Calu3 (cell line): Measurements from ENCODE around the gene OCIAD2. TPM values are rescaled to one million over a fixed set of nuclear protein-coding genes. Genes with fewer than 3 reads are reported as not detected.
A peak's percentile ranks its signal among the peaks of the same experiment; 100 is the strongest.

ENCODE experiments used
- BruUV-seq: library from RNA; stranded (reverse); fragments of 400-500 nt; replicated peaks from 2 replicates; lab custom pipeline; 2021; lab: Mats Ljungman, UMichigan
- CTCF ChIA-PET: fragments of 300-600 bp; sonication (Branson Sonifier 250); formaldehyde crosslinking; loops from one replicate; lab custom pipeline; 2022; ENCODE audit warnings: antibody characterized with exemption; lab: Charles Lee
- DNase-seq: peaks from one replicate; pipeline ENCODE4 v3.0.0; 2022
- H3K27ac Mint-ChIP-seq: one replicate; pipeline ENCODE4 v1.8.0; 2022; ENCODE audit warnings: mixed read lengths; ENCODE audit not compliant: unreplicated experiment
- H3K27me3 Mint-ChIP-seq: one replicate; pipeline ENCODE4 v1.8.0; 2022; ENCODE audit warnings: mixed read lengths; ENCODE audit not compliant: unreplicated experiment
- H3K36me3 Mint-ChIP-seq: one replicate; pipeline ENCODE4 v1.8.0; 2022; ENCODE audit warnings: mild to moderate bottlenecking, moderate library complexity, mixed read lengths; ENCODE audit not compliant: insufficient read depth, unreplicated experiment
- H3K4me1 Mint-ChIP-seq: one replicate; pipeline ENCODE4 v1.8.0; 2022; ENCODE audit warnings: mild to moderate bottlenecking, low read depth, mixed read lengths; ENCODE audit not compliant: unreplicated experiment
- H3K4me3 Mint-ChIP-seq: one replicate; pipeline ENCODE4 v1.8.0; 2022; ENCODE audit warnings: mild to moderate bottlenecking, low read depth, moderate library complexity, mixed read lengths; ENCODE audit not compliant: unreplicated experiment
- H3K9me3 Mint-ChIP-seq: one replicate; pipeline ENCODE4 v1.8.0; 2022; ENCODE audit warnings: low read depth, mixed read lengths; ENCODE audit not compliant: unreplicated experiment
- CTCF ChIP-seq: fragments of 200-600 bp; IDR thresholded peaks from one replicate; pipeline ENCODE4 v1.8.0; 2022; ENCODE audit warnings: antibody characterized with exemption; ENCODE audit not compliant: unreplicated experiment
- intact Hi-C: fragments of 100-400 bp; cut with micrococcal nuclease; formaldehyde crosslinking; loops from one replicate; pipeline ENCODE4 v1.10.0; 2022; ENCODE audit not compliant: unreplicated experiment
- total RNA-seq: library from RNA; stranded (reverse); gene quantifications from 2 replicates; pipeline ENCODE4 v1.2.3, GENCODE V29; 2022

Gene OCIAD2
- total RNA-seq, 1 experiment from 2014 or later, result 182 TPM

GRCh38 chr4:48908687-48909086 is 2.1 kb upstream of the OCIAD2 start:
- H3K27me3 Mint-ChIP-seq, result no peaks in the 10 kb centered on the region
- H3K4me3 Mint-ChIP-seq, result no peak overlapping the region

GRCh38 chr4:48907706-48908477 is 1.3 kb upstream of the OCIAD2 start:
- no peak for DNase-seq
- Mint-ChIP-seq H3K4me1 (peaks cover 36% of the 10 kb centered on the region), H3K36me3 (peaks cover 34% of the 10 kb centered on the region), H3K27ac (peak overlapping the region; percentile 97), H3K27me3 (no peaks in the 10 kb centered on the region), H3K4me3 (no peak overlapping the region), H3K9me3 (no peaks in the 10 kb centered on the region)
- intact Hi-C loops, result loop anchor here (5.0 to 10.0 kb wide), 4 partner anchors 34 to 213 kb away; no protein-coding TSS in a partner anchor
- no peak for TF ChIP-seq CTCF
- no TSS peak for BruUV-seq
- CTCF ChIA-PET, result no interaction called here

More at GRCh38 chr4:48908687-48909086, 2.1 kb upstream of the OCIAD2 start:
- no peak for TF ChIP-seq CTCF
- CTCF ChIA-PET, result no interaction called here
- DNase-seq, result no peak
- peaks cover 36% of the 10 kb centered on the region for H3K4me1 Mint-ChIP-seq
- H3K27ac Mint-ChIP-seq, result no peak overlapping the region
- H3K9me3 Mint-ChIP-seq, result no peaks in the 10 kb centered on the region
- no TSS peak for BruUV-seq
- H3K36me3 Mint-ChIP-seq, result peaks cover 29% of the 10 kb centered on the region
- intact Hi-C loops, result loop anchor here (5.0 to 10.0 kb wide), 4 partner anchors 34 to 214 kb away; no protein-coding TSS in a partner anchor

- intact Hi-C loops, result loop anchor here (5.0 to 10.0 kb wide), 4 partner anchors 37 to 211 kb away; no protein-coding TSS in a partner anchor
- CTCF ChIA-PET, result interaction anchor here (2.0 kb wide), 1 partner anchor 39 kb away, joined by 5 read pairs; no protein-coding TSS in a partner anchor
- H3K4me3 Mint-ChIP-seq, result peak overlapping the region; percentile 96
- peak overlapping the region; percentile 78 for H3K27ac Mint-ChIP-seq
- no peak for TF ChIP-seq CTCF
- H3K36me3 Mint-ChIP-seq, result peaks cover 49% of the 10 kb centered on the region
- peak; percentile 56 for DNase-seq
- no peaks in the 10 kb centered on the region for H3K27me3 Mint-ChIP-seq
- no TSS peak for BruUV-seq
- peaks cover 45% of the 10 kb centered on the region for H3K4me1 Mint-ChIP-seq
- H3K9me3 Mint-ChIP-seq, result no peaks in the 10 kb centered on the region
Measured at GRCh38 chr4:48905363-48906015, 1.1 kb downstream of the OCIAD2 start.

- BruUV-seq, result TSS peak; percentile 10
- peaks cover 45% of the 10 kb centered on the region for H3K4me1 Mint-ChIP-seq
Measured at GRCh38 chr4:48904541-48905142, 1.9 kb downstream of the OCIAD2 start.

More at GRCh38 chr4:48904541-48905142, 1.9 kb downstream of the OCIAD2 start:
- H3K27me3 Mint-ChIP-seq, result no peaks in the 10 kb centered on the region
- H3K4me3 Mint-ChIP-seq, result peak overlapping the region; percentile 96
- intact Hi-C loops, result loop anchor here (5.0 to 10.0 kb wide), 4 partner anchors 38 to 210 kb away; no protein-coding TSS in a partner anchor
- H3K36me3 Mint-ChIP-seq, result peaks cover 50% of the 10 kb centered on the region
- peak overlapping the region; percentile 78 for H3K27ac Mint-ChIP-seq
- H3K9me3 Mint-ChIP-seq, result no peaks in the 10 kb centered on the region
- no peak for DNase-seq
- no peak for TF ChIP-seq CTCF
- CTCF ChIA-PET, result no interaction called here
